AG09319 (cell line): ENCODE data around the gene CNTNAP5.

Experiments used
- DNase-seq: peaks from one replicate; pipeline ENCODE4 v3.0.0-alpha.2; 2010; ENCODE audit warnings: low read depth; ENCODE audit errors: extremely low read depth
- CTCF ChIP-seq: IDR thresholded peaks from 2 replicates; pipeline ENCODE4 v1.5.1; 2011; ENCODE audit warnings: low read depth, mild to moderate bottlenecking, inconsistent platforms, low read length, moderate library complexity

The CNTNAP5 gene

GRCh38 chr2:124296470-124296869 is 271.4 kb downstream of the CNTNAP5 start:
- TF ChIP-seq CTCF = no peak
- DNase-seq = no peak

- no peak for DNase-seq
- no peak for TF ChIP-seq CTCF
These were observed 276.8 kb downstream of the CNTNAP5 start for GRCh38 chr2:124301915-124302314.

GRCh38 chr2:124308319-124309062 is 283.4 kb downstream of the CNTNAP5 start:
- no peak for DNase-seq
- no peak for TF ChIP-seq CTCF

GRCh38 chr2:124309563-124310138 is 284.6 kb downstream of the CNTNAP5 start:
- DNase-seq = no peak
- TF ChIP-seq CTCF = no peak

GRCh38 chr2:124310671-124311070 is 285.6 kb downstream of the CNTNAP5 start:
- no peak for TF ChIP-seq CTCF
- DNase-seq = no peak

GRCh38 chr2:124314084-124314483 is 289.0 kb downstream of the CNTNAP5 start:
- no peak for DNase-seq

More at GRCh38 chr2:124314084-124314483, 289.0 kb downstream of the CNTNAP5 start:
- no peak for TF ChIP-seq CTCF
